HepG2 (cell line): ENCODE data around the gene MRPL42. TPM values are rescaled to one million over a fixed set of nuclear protein-coding genes. Genes with fewer than 3 reads are reported as not detected.

Experiments
- CBX2 ChIP-seq, 2 experiments: fragments of 200-600 bp in 1 of 2; sonication (generic); formaldehyde crosslinking in 1 of 2; IDR thresholded peaks; 2 replicates each; pipeline versions ENCODE4 v1.7.0 to v1.8.1; 2018 to 2022; ENCODE audit warnings: low read depth in 2 of 2, low read length in 1 of 2, mild to moderate bottlenecking in 1 of 2, missing genetic modification reagents in 1 of 2
- EP300 ChIP-seq, 3 experiments: sonication (generic) in 1 of 3; formaldehyde crosslinking in 1 of 3; IDR thresholded peaks; 2 replicates each; pipeline versions ENCODE4 v1.5.1 to v1.6.1; 2011 to 2020; ENCODE audit warnings: low read depth in 2 of 3, low read length in 2 of 3, borderline replicate concordance in 1 of 3, improper control_type of control experiment in 1 of 3, mild to moderate bottlenecking in 1 of 3, missing genetic modification reagents in 1 of 3, moderate library complexity in 1 of 3
- EZH2 ChIP-seq: conservative IDR thresholded peaks from 2 replicates; pipeline ENCODE4 v1.6.1; 2012; ENCODE audit warnings: mild to moderate bottlenecking, low read depth, low read length, moderate library complexity
- ISL2 ChIP-seq: sonication (generic); formaldehyde crosslinking; IDR thresholded peaks from 2 replicates; pipeline ENCODE4 v1.5.0; 2020; ENCODE audit warnings: missing genetic modification reagents
- NFE2L2 ChIP-seq: fragments of 150-350 bp; IDR thresholded peaks from 2 replicates; pipeline ENCODE4 v1.6.1; 2014; ENCODE audit warnings: low read length
- ZBTB7B ChIP-seq: sonication (generic); formaldehyde crosslinking; IDR thresholded peaks from 2 replicates; pipeline ENCODE4 v1.4.0; 2020; ENCODE audit warnings: missing genetic modification reagents
- ZFX ChIP-seq: sonication (generic); formaldehyde crosslinking; IDR thresholded peaks from 2 replicates; pipeline ENCODE4 v1.4.0; 2020; ENCODE audit warnings: mild to moderate bottlenecking, low read depth, missing genetic modification reagents, moderate library complexity
- ZKSCAN1 ChIP-seq: fragments of 150-350 bp; IDR thresholded peaks from 2 replicates; pipeline ENCODE4 v1.6.1; 2014; ENCODE audit warnings: low read length
- ZNF260 ChIP-seq: sonication (generic); formaldehyde crosslinking; IDR thresholded peaks from 2 replicates; pipeline ENCODE4 v1.4.0; 2020; ENCODE audit warnings: missing genetic modification reagents, low read depth, mild to moderate bottlenecking, borderline replicate concordance
- ZNF350 ChIP-seq: sonication (generic); formaldehyde crosslinking; IDR thresholded peaks from 2 replicates; pipeline ENCODE4 v1.4.0; 2020; ENCODE audit warnings: mild to moderate bottlenecking, low read depth, missing genetic modification reagents, borderline replicate concordance
- ZNF407 ChIP-seq: sonication (generic); formaldehyde crosslinking; IDR thresholded peaks from one replicate; pipeline ENCODE4 v1.5.1; 2020; ENCODE audit warnings: mild to moderate bottlenecking, missing genetic modification reagents; ENCODE audit errors: not compliant biosample characterization
- polyA plus RNA-seq, 8 experiments: library from polyadenylated mRNA; depleted of rRNA in 3 of 8; stranded (reverse) in 7 of 8; unstranded in 1 of 8; fragments of >200 nt; fragmentation: Illumina TruSeq in 4 of 8; extraction: Trizol in 4 of 8; gene quantifications; 2 replicates each; pipeline versions ENCODE4 v1.2.1 to v1.2.3, GENCODE V29; 2011 to 2016; ENCODE audit warnings: low read depth in 4 of 8, missing spikeins in 1 of 8, mixed read lengths in 1 of 8; ENCODE audit not compliant: insufficient read depth in 1 of 8
- total RNA-seq, 5 experiments: library from RNA; depleted of rRNA; stranded (reverse); fragments of >200 nt; fragmentation: Illumina TruSeq; extraction: Trizol; gene quantifications; 2 replicates each; pipeline ENCODE4 v1.2.3, GENCODE V29; 2016; ENCODE audit warnings: low read depth in 1 of 5
- TF ChIP-seq, protein P1 (sequence below), 2 experiments: sonication (generic) in 1 of 2; formaldehyde crosslinking in 1 of 2; IDR thresholded peaks; 2 replicates each; pipeline versions ENCODE4 v1.5.1 to v1.6.1; 2011 to 2020; ENCODE audit warnings: borderline replicate concordance in 1 of 2, low read depth in 1 of 2, low read length in 1 of 2, mild to moderate bottlenecking in 1 of 2, missing genetic modification reagents in 1 of 2, moderate library complexity in 1 of 2
- TF ChIP-seq, protein P2 (sequence below): sonication (generic); formaldehyde crosslinking; IDR thresholded peaks from 2 replicates; pipeline ENCODE4 v1.5.1; 2020; ENCODE audit warnings: mild to moderate bottlenecking, missing genetic modification reagents

MRPL42 gene
- total and polyA plus RNA-seq, 2 of the 13 experiments (the other 11 are each of a cell fraction or from before 2014, with no cell fraction given) = 93.3 to 148 TPM

GRCh38 chr12:93563807-93564538 lies 96.7 kb downstream of the MRPL42 start (continued):
- TF ChIP-seq ZNF407 (CRISPR knock-in tag) (no peak), ZBTB7B (CRISPR knock-in tag) (peak; percentile 72; the same call in 1 of the 2 replicates), ISL2 (CRISPR knock-in tag) (peak; percentile 93), ZKSCAN1 (peak; percentile 71), CBX2 (IDR thresholded peaks at IDR 0.05; ENCODE audit: low read depth, low read length) (no peak), CBX2 (CRISPR knock-in tag; IDR thresholded peaks at IDR 0.05; ENCODE audit: low read depth) (no peak), ZNF350 (CRISPR knock-in tag) (peak; percentile 83), EZH2 (no peak), ZNF260 (no peak), EP300 (IDR thresholded peaks at IDR 0.05; ENCODE audit: low read depth in 2 of 2, low read length in 2 of 2) (peak; percentile 98 to 99), EP300 (CRISPR knock-in tag; IDR thresholded peaks at IDR 0.05; ENCODE audit: borderline replicate concordance) (peak; percentile 98), NFE2L2 (peak; percentile 53; the same call in 1 of the 2 replicates), ZFX (peak; percentile 38; the same call in 1 of the 2 replicates)
- TF ChIP-seq, protein P1, sequence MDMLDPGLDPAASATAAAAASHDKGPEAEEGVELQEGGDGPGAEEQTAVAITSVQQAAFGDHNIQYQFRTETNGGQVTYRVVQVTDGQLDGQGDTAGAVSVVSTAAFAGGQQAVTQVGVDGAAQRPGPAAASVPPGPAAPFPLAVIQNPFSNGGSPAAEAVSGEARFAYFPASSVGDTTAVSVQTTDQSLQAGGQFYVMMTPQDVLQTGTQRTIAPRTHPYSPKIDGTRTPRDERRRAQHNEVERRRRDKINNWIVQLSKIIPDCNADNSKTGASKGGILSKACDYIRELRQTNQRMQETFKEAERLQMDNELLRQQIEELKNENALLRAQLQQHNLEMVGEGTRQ (IDR thresholded peaks at IDR 0.05; ENCODE audit: low read depth, low read length) = no peak
- TF ChIP-seq, protein P1 (CRISPR knock-in tag; IDR thresholded peaks at IDR 0.05; ENCODE audit: borderline replicate concordance) = no peak
- TF ChIP-seq, protein P2, sequence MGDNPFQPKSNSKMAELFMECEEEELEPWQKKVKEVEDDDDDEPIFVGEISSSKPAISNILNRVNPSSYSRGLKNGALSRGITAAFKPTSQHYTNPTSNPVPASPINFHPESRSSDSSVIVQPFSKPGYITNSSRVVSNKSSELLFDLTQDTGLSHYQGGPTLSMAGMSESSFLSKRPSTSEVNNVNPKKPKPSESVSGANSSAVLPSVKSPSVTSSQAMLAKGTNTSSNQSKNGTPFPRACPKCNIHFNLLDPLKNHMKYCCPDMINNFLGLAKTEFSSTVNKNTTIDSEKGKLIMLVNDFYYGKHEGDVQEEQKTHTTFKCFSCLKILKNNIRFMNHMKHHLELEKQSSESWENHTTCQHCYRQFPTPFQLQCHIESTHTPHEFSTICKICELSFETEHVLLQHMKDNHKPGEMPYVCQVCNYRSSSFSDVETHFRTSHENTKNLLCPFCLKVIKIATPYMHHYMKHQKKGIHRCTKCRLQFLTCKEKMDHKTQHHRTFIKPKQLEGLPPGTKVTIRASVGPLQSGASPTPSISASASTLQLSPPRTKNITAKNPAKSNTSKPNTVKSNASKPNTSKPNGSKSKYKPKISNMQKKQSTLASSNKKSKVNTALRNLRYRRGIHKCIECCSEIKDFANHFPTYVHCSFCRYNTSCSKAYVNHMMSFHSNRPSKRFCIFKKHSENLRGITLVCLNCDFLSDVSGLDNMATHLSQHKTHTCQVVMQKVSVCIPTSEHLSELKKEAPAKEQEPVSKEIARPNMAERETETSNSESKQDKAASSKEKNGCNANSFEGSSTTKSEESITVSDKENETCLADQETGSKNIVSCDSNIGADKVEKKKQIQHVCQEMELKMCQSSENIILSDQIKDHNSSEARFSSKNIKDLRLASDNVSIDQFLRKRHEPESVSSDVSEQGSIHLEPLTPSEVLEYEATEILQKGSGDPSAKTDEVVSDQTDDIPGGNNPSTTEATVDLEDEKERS = no peak
